HG02973 (cell line): ENCODE results near the gene ANO10.

Source experiments
- ATAC-seq: cut with Tn5 transposase; IDR thresholded peaks from one replicate; pipeline ENCODE4 v1.9.1; 2021; ENCODE audit warnings: moderate library complexity; ENCODE audit not compliant: unreplicated experiment

Gene ANO10

DNA sequence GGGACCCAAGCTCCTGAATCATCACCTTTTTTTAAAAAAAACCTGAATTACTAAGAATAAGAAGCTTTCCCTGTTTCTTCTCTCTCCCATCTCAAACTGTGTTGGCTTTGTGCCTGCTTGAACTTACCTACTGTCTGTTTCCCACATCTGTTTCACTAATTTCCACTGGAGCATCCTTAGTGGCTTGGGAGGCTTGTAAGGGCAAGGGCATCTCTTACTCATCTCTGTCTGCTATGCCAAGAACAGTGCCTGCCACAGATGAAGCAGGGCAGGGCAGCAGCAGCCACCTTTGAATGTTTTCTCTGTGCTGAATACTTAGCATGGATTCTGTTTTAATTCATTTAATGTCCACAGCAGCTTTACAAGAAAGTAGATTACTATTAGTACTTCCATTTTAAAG is 293.2 kb downstream of the ANO10 start:
- no peak for ATAC-seq

DNA sequence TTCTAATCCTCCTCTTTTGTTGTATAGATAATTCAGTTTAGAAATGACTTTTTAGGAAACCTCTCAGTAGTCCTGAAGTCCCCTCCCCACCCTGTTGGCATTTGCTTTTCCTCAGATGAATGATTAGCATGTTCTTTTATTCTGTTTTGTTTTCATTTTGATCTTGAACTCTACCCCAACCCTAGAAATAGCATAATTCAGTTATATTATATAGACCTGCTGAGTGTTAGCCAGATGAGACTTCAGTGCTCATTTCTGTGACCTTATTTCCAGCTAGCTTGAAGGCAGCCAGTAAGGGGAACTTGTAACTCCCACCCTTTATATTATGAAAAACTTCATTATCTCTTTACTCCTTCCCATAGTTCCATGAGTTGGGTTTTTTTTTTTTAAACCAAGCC is 294.2 kb downstream of the ANO10 start:
- ATAC-seq: no peak

DNA sequence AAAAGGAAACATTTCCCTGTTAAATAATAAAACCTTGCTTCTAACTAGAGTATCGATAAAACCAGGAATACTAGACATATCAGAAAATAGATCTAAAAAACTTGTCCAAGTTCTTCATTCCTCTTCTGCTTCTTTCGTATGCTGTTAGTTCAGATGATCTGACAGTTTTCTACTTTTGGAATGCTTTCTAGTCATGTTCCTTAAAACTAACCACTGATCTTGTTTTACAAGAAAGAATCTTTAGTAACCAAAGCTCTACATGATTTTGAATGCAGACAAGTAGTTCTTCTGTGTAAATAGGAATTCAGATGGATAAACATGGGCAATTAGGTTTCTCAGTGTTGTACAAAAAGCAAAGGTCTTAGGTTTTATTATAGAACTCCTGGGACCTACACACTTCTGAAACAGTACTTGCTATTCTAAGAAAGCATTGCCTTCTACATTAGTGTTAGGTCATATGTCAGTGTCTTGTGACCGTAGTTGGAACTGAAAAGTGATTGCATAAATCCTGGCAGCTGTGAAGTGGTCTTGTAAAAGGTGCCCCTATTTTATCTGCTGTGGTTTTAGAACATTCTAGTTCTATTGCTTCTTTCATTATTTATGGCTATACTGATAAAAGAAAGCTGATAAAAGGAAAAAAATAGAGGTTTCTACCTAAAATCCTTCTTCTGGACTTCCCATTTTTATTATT is 294.8 kb downstream of the ANO10 start:
- no peak for ATAC-seq

DNA sequence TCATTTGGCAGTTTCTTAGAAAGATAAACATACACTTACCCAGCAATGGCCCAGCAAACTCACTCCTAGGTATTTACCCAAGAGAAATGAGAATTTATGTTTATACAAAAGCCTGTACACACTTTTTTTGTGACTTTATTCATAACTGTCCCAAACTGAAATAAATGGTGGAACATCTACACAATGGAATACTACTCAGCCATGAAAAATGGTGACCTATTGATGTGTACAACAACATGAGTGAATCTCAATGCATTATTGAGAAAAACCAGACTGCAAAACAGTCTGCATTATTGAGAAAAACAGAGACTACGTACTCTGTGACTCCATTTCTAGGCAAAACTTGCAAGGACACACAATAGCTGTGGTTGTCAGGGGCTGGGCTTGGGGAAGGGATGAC is 298.3 kb downstream of the ANO10 start:
- no peak for ATAC-seq

DNA sequence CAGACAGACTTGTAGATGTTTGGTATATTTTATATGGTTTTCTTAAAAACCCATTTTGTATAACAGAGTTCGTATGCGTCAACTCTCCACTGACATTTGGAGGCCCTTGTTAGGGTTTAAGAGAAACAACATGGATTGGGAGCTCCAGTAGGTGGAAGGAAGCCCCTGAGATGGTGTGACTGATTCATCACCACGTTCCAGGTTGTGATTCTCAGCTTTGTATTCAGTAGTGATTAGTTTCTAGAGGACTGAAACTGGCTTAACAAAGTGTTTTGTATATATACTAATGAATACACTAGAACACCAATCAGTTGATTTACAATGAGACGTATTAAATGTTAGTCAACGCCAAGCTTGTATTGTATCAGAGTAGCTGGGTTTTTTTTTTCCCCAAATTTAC is 301.5 kb downstream of the ANO10 start:
- no peak for ATAC-seq

DNA sequence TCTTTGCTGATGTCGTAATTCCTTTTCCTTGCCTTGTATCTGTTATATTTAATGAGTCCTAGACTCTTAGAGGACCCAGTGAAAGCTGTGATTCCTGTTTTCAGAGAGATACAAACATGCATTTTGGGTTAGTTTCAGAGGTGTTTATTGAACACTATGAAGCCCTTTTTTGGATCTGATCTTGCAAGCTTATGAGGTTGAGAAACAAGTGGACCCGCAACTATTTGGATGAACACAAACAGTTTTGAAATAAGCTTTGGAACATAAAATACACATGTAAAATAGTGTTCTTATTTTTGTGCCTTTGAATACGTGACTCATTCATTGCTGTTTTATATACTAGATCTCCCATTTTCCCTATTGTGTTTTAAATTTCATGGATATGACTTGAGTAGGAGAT is 302.0 kb downstream of the ANO10 start:
- ATAC-seq: no peak

DNA sequence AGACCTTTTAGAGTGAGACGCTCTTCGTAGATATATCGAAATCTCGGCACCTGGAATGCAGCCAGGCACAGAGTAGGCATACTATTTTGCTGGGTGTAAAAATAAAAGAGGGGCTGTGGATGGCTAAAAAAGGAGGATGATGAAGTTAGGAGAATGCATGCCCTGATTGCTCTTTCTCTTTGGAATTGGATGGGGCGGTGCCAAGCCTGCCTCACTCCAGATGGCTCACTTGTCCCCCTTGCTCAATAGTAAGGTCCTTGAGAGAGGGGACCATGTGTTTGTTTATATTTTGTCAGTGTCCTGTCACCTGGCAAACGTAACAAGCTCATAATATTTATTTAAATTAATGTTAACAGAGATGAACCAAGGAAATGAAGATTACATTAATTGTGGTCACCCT is 302.4 kb downstream of the ANO10 start:
- ATAC-seq: no peak

DNA sequence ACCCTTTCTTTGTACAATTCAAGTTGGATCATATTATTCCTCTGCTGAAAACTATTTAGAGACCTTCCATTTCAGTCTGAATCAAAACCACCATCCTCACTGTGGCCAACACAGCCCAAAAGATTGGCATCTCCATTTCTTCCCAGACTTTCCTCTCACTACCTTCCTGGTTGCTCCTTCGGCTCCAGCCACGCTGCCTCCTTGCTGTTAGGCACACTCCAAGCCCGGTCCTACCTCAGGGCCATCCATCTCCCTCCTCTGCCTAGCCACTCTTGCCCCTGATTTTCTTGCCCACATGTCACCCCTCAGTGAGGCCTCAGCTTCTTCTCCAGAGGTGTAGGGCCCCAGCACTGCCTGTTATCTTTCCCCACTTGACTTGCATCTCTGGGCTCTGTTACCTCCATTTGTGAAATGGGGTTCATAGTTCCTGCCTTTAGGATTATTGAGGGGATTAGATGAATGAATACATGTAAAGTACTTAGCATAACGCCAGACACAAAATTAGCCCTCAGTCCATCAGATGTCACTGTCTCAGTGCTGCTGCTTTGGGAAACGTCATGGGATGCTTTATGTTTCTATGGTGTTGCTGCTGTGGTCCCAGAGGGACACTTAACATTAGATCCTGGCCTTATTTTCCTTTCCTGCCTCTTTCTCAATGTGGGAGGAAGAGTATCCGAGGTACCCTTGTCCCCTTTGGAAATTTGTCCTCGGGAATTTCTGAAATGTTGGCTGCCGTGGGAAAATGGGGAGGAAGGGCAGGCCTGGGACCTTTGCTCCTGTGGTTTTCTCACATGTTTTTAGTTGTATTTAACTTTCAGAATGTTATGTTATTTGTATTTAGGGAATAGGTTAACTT is 304.1 kb downstream of the ANO10 start:
- no peak for ATAC-seq

DNA sequence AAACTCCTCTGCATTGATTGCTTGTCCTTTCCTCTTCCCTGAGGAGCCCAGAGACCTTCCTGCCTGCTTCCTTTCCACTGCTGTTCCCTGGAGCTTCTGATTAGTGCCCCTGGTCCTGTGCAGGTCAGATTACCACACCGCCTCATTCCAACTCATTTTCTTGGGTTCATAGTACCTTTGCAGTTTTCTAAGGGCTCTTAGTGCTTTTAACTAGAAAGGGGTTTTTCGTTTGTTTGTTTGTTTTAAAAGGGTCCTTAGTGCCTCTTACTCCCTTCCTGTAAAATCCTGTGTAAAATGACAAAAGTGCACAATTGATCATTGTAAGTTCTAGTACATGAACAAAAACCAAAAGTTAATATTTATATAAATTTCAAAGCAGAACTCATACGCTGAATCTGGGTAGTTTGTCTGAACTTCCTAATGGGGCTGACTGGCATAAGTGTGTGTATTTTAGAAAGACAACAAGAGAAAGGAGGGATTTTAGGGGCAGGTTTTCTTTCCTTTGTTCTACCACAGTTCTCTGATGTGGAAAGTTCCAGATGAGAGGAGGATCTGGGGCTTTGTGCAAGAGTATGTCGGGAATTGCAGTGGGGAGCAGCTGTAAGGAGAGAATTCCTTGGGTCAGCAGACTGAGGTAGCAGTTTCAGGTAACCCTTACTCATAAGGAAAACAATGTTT is 304.9 kb downstream of the ANO10 start:
- no peak for ATAC-seq
